HG03432 (cell line): ENCODE results near the gene CDNF.
"Not testable (repeated sequence)": the region's sequence is repeated elsewhere in the genome, so short reads cannot be mapped to it uniquely, and the experiment has no call there.

ENCODE experiments used
- ATAC-seq: cut with Tn5 transposase; IDR thresholded peaks from one replicate; pipeline ENCODE4 v1.9.1; 2021; ENCODE audit warnings: mild to moderate bottlenecking, moderate library complexity; ENCODE audit not compliant: unreplicated experiment

The CDNF gene

GRCh38 chr10:14840178-14840577 is 2.3 kb upstream of the CDNF start:
- no peak for ATAC-seq

- ATAC-seq = no peak
Measured at GRCh38 chr10:14839305-14839695, 1.5 kb upstream of the CDNF start.

- ATAC-seq = peak; percentile 2
Measured at GRCh38 chr10:14838582-14839304, 906 bp upstream of the CDNF start.

- no peak for ATAC-seq
Measured at GRCh38 chr10:14837003-14837756, 657 bp downstream of the CDNF start.

- ATAC-seq = no peak
Measured at GRCh38 chr10:14836208-14836607, 1.6 kb downstream of the CDNF start.

- no peak for ATAC-seq
Measured at GRCh38 chr10:14833106-14833505, 4.7 kb downstream of the CDNF start.

GRCh38 chr10:14826076-14826829 is 11.6 kb downstream of the CDNF start:
- ATAC-seq = no peak

GRCh38 chr10:14823966-14824365 is 13.9 kb downstream of the CDNF start:
- no peak for ATAC-seq

GRCh38 chr10:14822879-14823755 is 14.7 kb downstream of the CDNF start:
- no peak for ATAC-seq

- no peak for ATAC-seq
Measured at GRCh38 chr10:14821635-14822375, 16.0 kb downstream of the CDNF start.

GRCh38 chr10:14820775-14821154 is 17.1 kb downstream of the CDNF start:
- ATAC-seq = no peak

GRCh38 chr10:14820010-14820774 is 17.6 kb downstream of the CDNF start:
- no peak for ATAC-seq

- not testable (repeated sequence) for ATAC-seq
Measured at GRCh38 chr10:14816717-14817116, 21.1 kb downstream of the CDNF start.

- no peak for ATAC-seq
Measured at GRCh38 chr10:14815681-14816080, 22.2 kb downstream of the CDNF start.

- ATAC-seq = no peak
Measured at GRCh38 chr10:14812271-14812670, 25.6 kb downstream of the CDNF start.

- ATAC-seq = no peak
Measured at GRCh38 chr10:14810969-14811953, 26.6 kb downstream of the CDNF start.

- ATAC-seq = no peak
Measured at GRCh38 chr10:14806318-14806717, 31.5 kb downstream of the CDNF start.

- ATAC-seq = no peak
Measured at GRCh38 chr10:14803827-14804226, 34.0 kb downstream of the CDNF start.
